Adrenal gland (tissue), 12 donors: ENCODE results near the gene RPS27. TPM values are rescaled to one million over a fixed set of nuclear protein-coding genes. Genes with fewer than 3 reads are reported as not detected.

Source experiments
- DNase-seq, 7 donors: peaks; one replicate each; pipeline ENCODE4 v3.0.0-alpha.2; 2019 to 2020
- H3K27ac ChIP-seq, 5 donors: fragments of 200-600 bp; sonication (generic) in 4 of 5; 1 replicate in 3 of 5; 2 replicates in 2 of 5; pipeline versions ENCODE4 v1.5.1 to v1.8.0; 2016 to 2020; ENCODE audit warnings: mild to moderate bottlenecking in 1 of 5
- H3K27me3 ChIP-seq: fragments of 200-600 bp; 2 replicates; pipeline ENCODE4 v1.8.0; 2021
- H3K36me3 ChIP-seq, 2 donors: fragments of 200-600 bp; replicated peaks in 1 of 2; 1 replicate in 1 of 2; 2 replicates in 1 of 2; pipeline versions ENCODE4 v1.5.1 to v1.8.0; 2018 to 2022
- H3K4me1 ChIP-seq, 2 donors: fragments of 200-600 bp; replicated peaks in 1 of 2; 1 replicate in 1 of 2; 2 replicates in 1 of 2; pipeline versions ENCODE4 v1.5.1 to v1.8.0; 2018 to 2021
- H3K4me3 ChIP-seq, 4 donors: fragments of 200-600 bp; sonication (generic) in 3 of 4; one replicate each; pipeline ENCODE4 v1.5.1; 2016 to 2018
- H3K9me3 ChIP-seq, 3 donors: fragments of 200-600 bp; sonication (generic) in 1 of 3; replicated peaks in 1 of 3; 1 replicate in 2 of 3; 2 replicates in 1 of 3; pipeline versions ENCODE4 v1.5.1 to v1.8.0; 2016 to 2021
- CTCF ChIP-seq, 6 experiments: fragments of 450-650 bp in 4 of 6; fragments of 200-600 bp in 2 of 6; sonication (generic) in 1 of 6; IDR thresholded peaks; 1 replicate in 5 of 6; 2 replicates in 1 of 6; pipeline versions ENCODE4 v1.5.1 to v1.8.0; 2016 to 2021; ENCODE audit warnings: antibody characterized with exemption in 6 of 6, mild to moderate bottlenecking in 2 of 6, moderate library complexity in 1 of 6
- POLR2A ChIP-seq, 2 donors: fragments of 450-650 bp; IDR thresholded peaks; one replicate each; pipeline ENCODE4 v1.6.1; 2017; ENCODE audit warnings: antibody characterized with exemption in 2 of 2, mild to moderate bottlenecking in 2 of 2, moderate library complexity in 1 of 2
- WGBS, 4 donors: extraction: QIAGEN DNeasy Blood & Tissue Kit in 2 of 4; methylation state at CpG; one replicate each; pipeline versions ENCODE4 v1.1.5 to v1.1.7; 2013 to 2017; 5-methylcytosine and 5-hydroxymethylcytosine counted together
- intact Hi-C, 2 donors: fragments of 100-400 bp; cut with DNase I; formaldehyde crosslinking; loops; one replicate each; pipeline versions ENCODE4 v1.14.1 to v1.15.0; 2022 to 2023
- polyA plus RNA-seq, 3 donors: library from polyadenylated mRNA; stranded (reverse); fragments of 200-250 nt in 2 of 3; fragments of 350-450 nt in 1 of 3; fragmentation: Illumina TruSeq in 1 of 3; extraction: RNeasy Lipid Tissue Mini Kit (QIAGEN cat#74804) in 1 of 3; gene quantifications; one replicate each; pipeline ENCODE4 v1.2.3, GENCODE V29; 2013 to 2014
- total RNA-seq, 9 donors: library from RNA; depleted of rRNA in 4 of 9; stranded (reverse); fragments of >200 nt in 4 of 9; fragments of 120-200 nt in 1 of 9; fragmentation: NEBNext Ultra II Directional in 1 of 9; extraction: Animal tissue kit (Norgen Biotek cat#: 25700) in 1 of 9; gene quantifications; one replicate each; pipeline versions ENCODE4 v1.1.0 to v1.2.4, GENCODE V29; 2013 to 2023
- donor health status: healthy with polysubstance abuse.
- donor health status: Bipolar disorder and iron deficiency.
- donor health status: DM: yes; HTN: yes; CAD: no.
- donor health status: DM: no; HTN: no; CAD: no.
- donor health status: DM: no; HTN: no; CAD: no.
- donor health status: DM: yes; HTN: yes; CAD: no.

Gene RPS27
- total and polyA plus RNA-seq, 12 donors, result 943 to 6,436 (median 1,761) TPM

GRCh38 chr1:153968000-153968363 lies 22.6 kb upstream of the RPS27 start:
- DNase-seq, result peak in 3 of 7 donors; percentile 48 to 64 (median 59)
- 0 to 2% (median 1%) methylated on average over 6 to 8 of the region's 8 CpGs for WGBS, 4 donors
- intact Hi-C loops, result no loop called here
- peak overlapping the region; percentile 57 to 96 (median 90) for H3K27ac ChIP-seq
- H3K4me1 ChIP-seq, result peaks cover 18 to 30% of the 10 kb centered on the region in 2 donors
- H3K4me3 ChIP-seq, result peak overlapping the region in 3 of 4 donors; percentile 57 to 92 (median 66)
- TF ChIP-seq POLR2A (IDR thresholded peaks at IDR 0.05), result no peak
- no peak for TF ChIP-seq CTCF (IDR thresholded peaks at IDR 0.05)
- H3K27me3 ChIP-seq, result no peaks in the 10 kb centered on the region
- peaks cover 0 to 2% of the 10 kb centered on the region in 2 donors for H3K36me3 ChIP-seq
- H3K9me3 ChIP-seq, result no peaks in the 10 kb centered on the region

- Histone ChIP-seq H3K4me3 (peak overlapping the region in 2 of 4 donors; percentile 57 to 66), H3K27me3 (no peaks in the 10 kb centered on the region), H3K9me3 (no peaks in the 10 kb centered on the region), H3K27ac (no peak overlapping the region), H3K4me1 (peaks cover 18 to 30% of the 10 kb centered on the region in 2 donors), H3K36me3 (peaks cover 0 to 6% of the 10 kb centered on the region in 2 donors)
- peak in 3 of 7 donors; percentile 36 to 69 (median 38) for DNase-seq
- 8 to 25% (median 15%) methylated on average over 10 to 13 of the region's 13 CpGs for WGBS, 4 donors
- intact Hi-C loops, result no loop called here
- TF ChIP-seq CTCF (IDR thresholded peaks at IDR 0.05), result no peak
- TF ChIP-seq POLR2A (IDR thresholded peaks at IDR 0.05), result no peak
Observed at GRCh38 chr1:153968408-153968807, 22.2 kb upstream of the RPS27 start.

GRCh38 chr1:153968972-153969371 lies 21.6 kb upstream of the RPS27 start:
- no peaks in the 10 kb centered on the region for H3K27me3 ChIP-seq
- H3K4me1 ChIP-seq, result peaks cover 15 to 28% of the 10 kb centered on the region in 2 donors
- H3K27ac ChIP-seq, result no peak overlapping the region
- 90 to 100% (median 96%) methylated on average over 2 of the region's 2 CpGs; no CpG with 5 or more reads in 1 of the 4 donors for WGBS, 4 donors
- no peaks in the 10 kb centered on the region for H3K9me3 ChIP-seq
- peaks cover 0 to 11% of the 10 kb centered on the region in 2 donors for H3K36me3 ChIP-seq
- peak in 2 of 7 donors; percentile 12 to 51 for DNase-seq
- TF ChIP-seq CTCF (IDR thresholded peaks at IDR 0.05) (no peak), POLR2A (IDR thresholded peaks at IDR 0.05) (no peak)
- intact Hi-C loops, result no loop called here
- H3K4me3 ChIP-seq, result no peak overlapping the region

- no peaks in the 10 kb centered on the region for H3K9me3 ChIP-seq
- no peak overlapping the region for H3K4me3 ChIP-seq
- no peak for DNase-seq
- H3K4me1 ChIP-seq, result peaks cover 11 to 17% of the 10 kb centered on the region in 2 donors
- H3K36me3 ChIP-seq, result peaks cover 0 to 25% of the 10 kb centered on the region in 2 donors
- H3K27me3 ChIP-seq, result no peaks in the 10 kb centered on the region
- no peak for TF ChIP-seq CTCF (IDR thresholded peaks at IDR 0.05)
- TF ChIP-seq POLR2A (IDR thresholded peaks at IDR 0.05), result no peak
- intact Hi-C loops, result no loop called here
- H3K27ac ChIP-seq, result no peak overlapping the region
- WGBS, 4 donors, result 36 to 70% (median 59%) methylated on average over 2 of the region's 2 CpGs
Observed at GRCh38 chr1:153970346-153970745, 20.2 kb upstream of the RPS27 start.
